ENCODE results near the gene MISP.

DNA sequence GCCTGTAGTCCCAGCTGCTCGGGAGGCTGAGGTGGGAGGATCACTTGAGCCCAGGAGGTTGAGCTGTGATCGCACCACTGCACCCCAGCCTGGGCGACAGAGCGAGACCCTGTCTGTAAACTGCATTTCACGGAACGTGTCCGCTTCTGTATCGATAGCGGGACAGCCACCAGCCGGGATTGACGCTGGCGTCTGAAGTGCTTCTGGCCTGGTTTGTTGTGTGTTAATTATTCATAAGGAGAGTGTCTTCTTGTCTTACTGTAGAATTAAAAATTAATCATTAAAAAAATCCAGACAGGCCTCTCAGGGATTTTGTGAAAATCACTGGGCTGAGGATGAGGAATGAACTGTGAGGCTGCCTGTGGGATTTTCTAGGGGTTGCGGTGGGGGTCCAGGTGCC, 16.2 kb upstream of the MISP start:
- TF ChIP-seq CHD1 (IDR thresholded peaks at IDR 0.05; ENCODE audit: low read length): no peak
- TF ChIP-seq SP2 (IDR thresholded peaks at IDR 0.05; ENCODE audit: extremely low read depth, low read depth, low read length, poor library complexity, severe bottlenecking): no peak
- TF ChIP-seq, protein P1, sequence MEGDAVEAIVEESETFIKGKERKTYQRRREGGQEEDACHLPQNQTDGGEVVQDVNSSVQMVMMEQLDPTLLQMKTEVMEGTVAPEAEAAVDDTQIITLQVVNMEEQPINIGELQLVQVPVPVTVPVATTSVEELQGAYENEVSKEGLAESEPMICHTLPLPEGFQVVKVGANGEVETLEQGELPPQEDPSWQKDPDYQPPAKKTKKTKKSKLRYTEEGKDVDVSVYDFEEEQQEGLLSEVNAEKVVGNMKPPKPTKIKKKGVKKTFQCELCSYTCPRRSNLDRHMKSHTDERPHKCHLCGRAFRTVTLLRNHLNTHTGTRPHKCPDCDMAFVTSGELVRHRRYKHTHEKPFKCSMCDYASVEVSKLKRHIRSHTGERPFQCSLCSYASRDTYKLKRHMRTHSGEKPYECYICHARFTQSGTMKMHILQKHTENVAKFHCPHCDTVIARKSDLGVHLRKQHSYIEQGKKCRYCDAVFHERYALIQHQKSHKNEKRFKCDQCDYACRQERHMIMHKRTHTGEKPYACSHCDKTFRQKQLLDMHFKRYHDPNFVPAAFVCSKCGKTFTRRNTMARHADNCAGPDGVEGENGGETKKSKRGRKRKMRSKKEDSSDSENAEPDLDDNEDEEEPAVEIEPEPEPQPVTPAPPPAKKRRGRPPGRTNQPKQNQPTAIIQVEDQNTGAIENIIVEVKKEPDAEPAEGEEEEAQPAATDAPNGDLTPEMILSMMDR (IDR thresholded peaks at IDR 0.05 in 2 of 3, conservative IDR thresholded peaks at IDR 0.05 in 1 of 3; ENCODE audit: insufficient read depth in 2 of 3, low read depth in 1 of 3, low read length in 3 of 3): no peak
- no peak for TF ChIP-seq CREB1 (IDR thresholded peaks at IDR 0.05)
- no peak for TF ChIP-seq CREB1 (CRISPR knock-in tag; IDR thresholded peaks at IDR 0.05)
- no peak for TF ChIP-seq RAD21 (CRISPR knock-in tag; conservative IDR thresholded peaks at IDR 0.05 in 1 of 2, IDR thresholded peaks at IDR 0.05 in 1 of 2)
- TF ChIP-seq POLR2AphosphoS5 (IDR thresholded peaks at IDR 0.05; ENCODE audit: control insufficient read depth, insufficient read depth, low read depth, low read length): no peak
- TF ChIP-seq SIN3A (IDR thresholded peaks at IDR 0.05; ENCODE audit: borderline replicate concordance in 2 of 2, control insufficient read depth in 1 of 2, low read depth in 2 of 2, low read length in 2 of 2): no peak
- no peak for TF ChIP-seq SMAD4 (CRISPR knock-in tag; conservative IDR thresholded peaks at IDR 0.05)
- no peak for TF ChIP-seq SP1 (CRISPR knock-in tag; IDR thresholded peaks at IDR 0.05)
- no peak for TF ChIP-seq ZNF232 (CRISPR knock-in tag; IDR thresholded peaks at IDR 0.05)
- TF ChIP-seq ERF (CRISPR knock-in tag; IDR thresholded peaks at IDR 0.05): no peak
- TF ChIP-seq, protein P2, sequence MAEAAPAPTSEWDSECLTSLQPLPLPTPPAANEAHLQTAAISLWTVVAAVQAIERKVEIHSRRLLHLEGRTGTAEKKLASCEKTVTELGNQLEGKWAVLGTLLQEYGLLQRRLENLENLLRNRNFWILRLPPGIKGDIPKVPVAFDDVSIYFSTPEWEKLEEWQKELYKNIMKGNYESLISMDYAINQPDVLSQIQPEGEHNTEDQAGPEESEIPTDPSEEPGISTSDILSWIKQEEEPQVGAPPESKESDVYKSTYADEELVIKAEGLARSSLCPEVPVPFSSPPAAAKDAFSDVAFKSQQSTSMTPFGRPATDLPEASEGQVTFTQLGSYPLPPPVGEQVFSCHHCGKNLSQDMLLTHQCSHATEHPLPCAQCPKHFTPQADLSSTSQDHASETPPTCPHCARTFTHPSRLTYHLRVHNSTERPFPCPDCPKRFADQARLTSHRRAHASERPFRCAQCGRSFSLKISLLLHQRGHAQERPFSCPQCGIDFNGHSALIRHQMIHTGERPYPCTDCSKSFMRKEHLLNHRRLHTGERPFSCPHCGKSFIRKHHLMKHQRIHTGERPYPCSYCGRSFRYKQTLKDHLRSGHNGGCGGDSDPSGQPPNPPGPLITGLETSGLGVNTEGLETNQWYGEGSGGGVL (CRISPR knock-in tag; IDR thresholded peaks at IDR 0.05): no peak
- no peak for TF ChIP-seq MYBL2 (IDR thresholded peaks at IDR 0.05; ENCODE audit: low read depth)
- no peak for TF ChIP-seq MYBL2 (CRISPR knock-in tag; IDR thresholded peaks at IDR 0.05; ENCODE audit: borderline replicate concordance)
- TF ChIP-seq MTA2 (IDR thresholded peaks at IDR 0.05; ENCODE audit: low read depth): no peak
